Neutrophil (primary cell): ENCODE results near the gene GSAP.

Source experiments
- H3K27ac ChIP-seq: fragments of 200-600 bp; sonication (generic); 2 replicates; pipeline ENCODE4 v1.5.1; 2016; ENCODE audit warnings: mild to moderate bottlenecking, moderate library complexity
- H3K27me3 ChIP-seq: fragments of 200-600 bp; sonication (generic); 2 replicates; pipeline ENCODE4 v1.6.0; 2016; ENCODE audit warnings: mild to moderate bottlenecking
- H3K36me3 ChIP-seq: fragments of 200-600 bp; sonication (generic); 2 replicates; pipeline ENCODE4 v1.5.1; 2017
- H3K4me1 ChIP-seq, 2 experiments: fragments of 200-600 bp in 1 of 2; sonication (generic) in 1 of 2; 1 replicate in 1 of 2; 2 replicates in 1 of 2; pipeline versions ENCODE4 v1.5.1 to v1.6.1; 2013 to 2016; ENCODE audit warnings: low read depth in 1 of 2, low read length in 1 of 2, mild to moderate bottlenecking in 1 of 2, moderate library complexity in 1 of 2; ENCODE audit not compliant: control insufficient read depth in 1 of 2, insufficient read depth in 1 of 2
- H3K4me3 ChIP-seq, 2 experiments: fragments of 200-600 bp in 1 of 2; sonication (generic) in 1 of 2; 1 replicate in 1 of 2; 2 replicates in 1 of 2; pipeline ENCODE4 v1.5.1; 2013 to 2016; ENCODE audit warnings: low read depth in 1 of 2, low read length in 1 of 2, mild to moderate bottlenecking in 1 of 2, moderate library complexity in 1 of 2
- H3K9me3 ChIP-seq: fragments of 200-600 bp; sonication (generic); 2 replicates; pipeline ENCODE4 v1.5.1; 2016
- CTCF ChIP-seq: fragments of 200-600 bp; sonication (generic); IDR thresholded peaks from 2 replicates; pipeline ENCODE4 v1.5.1; 2016; ENCODE audit warnings: antibody characterized with exemption

GSAP gene

DNA sequence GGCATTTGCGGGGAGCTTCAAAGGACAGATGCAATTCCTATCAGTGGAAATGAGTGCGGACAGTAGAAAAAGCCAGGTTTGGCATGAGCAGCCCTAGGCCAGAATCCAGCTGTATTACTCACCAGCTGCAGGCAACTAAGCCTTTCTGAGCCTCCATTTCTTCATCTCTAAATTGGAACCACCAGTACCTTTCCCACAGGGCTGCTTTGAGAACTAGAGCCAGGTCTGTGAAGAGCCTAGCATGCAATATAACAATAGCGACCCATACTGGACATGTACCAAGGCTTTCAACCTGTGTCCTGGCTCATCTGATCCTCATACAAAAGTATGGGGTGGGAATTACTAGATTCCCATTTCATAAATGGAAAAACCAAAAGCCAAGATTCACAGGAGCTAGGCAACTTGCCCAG is 101.0 kb downstream of the GSAP start:
- Histone ChIP-seq H3K27ac (no peak overlapping the region), H3K9me3 (no peaks in the 10 kb centered on the region), H3K27me3 (no peaks in the 10 kb centered on the region), H3K4me1 (peaks cover 6 to 12% of the 10 kb centered on the region in 2 experiments), H3K36me3 (peaks cover 55% of the 10 kb centered on the region), H3K4me3 (no peak overlapping the region)
- TF ChIP-seq CTCF, result no peak

DNA sequence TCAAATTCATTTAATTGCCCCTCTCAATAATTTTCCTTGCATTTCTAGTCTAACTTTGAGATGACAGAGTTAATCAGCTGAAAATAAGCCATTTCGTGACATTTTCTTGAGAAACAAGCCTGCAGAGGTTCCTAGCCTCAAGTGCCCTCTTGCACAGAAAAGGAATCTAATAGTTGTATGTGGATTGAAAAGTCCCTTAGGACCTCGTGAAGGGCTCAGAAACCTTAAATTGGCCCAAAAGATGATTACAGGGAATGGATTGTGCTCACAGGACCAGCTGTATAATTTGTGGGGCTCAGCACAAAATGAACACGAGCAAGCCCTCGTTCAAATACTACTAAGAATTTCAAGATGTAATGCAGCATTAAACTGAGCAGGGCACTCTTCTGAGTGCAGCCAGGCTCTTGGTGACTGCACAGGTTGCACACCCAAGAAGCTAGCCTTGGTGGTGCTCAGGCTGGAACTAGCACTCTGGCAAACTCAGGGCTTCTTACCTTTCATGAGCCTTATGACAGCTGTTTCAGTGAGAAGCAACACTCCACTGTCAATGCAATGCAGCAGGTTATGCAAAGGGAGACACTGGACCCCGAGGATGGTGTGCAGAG is 102.2 kb downstream of the GSAP start:
- peaks cover 49% of the 10 kb centered on the region for H3K36me3 ChIP-seq
- no peak overlapping the region for H3K4me3 ChIP-seq
- no peak overlapping the region for H3K27ac ChIP-seq
- no peaks in the 10 kb centered on the region for H3K9me3 ChIP-seq
- peaks cover 14 to 24% of the 10 kb centered on the region in 2 experiments for H3K4me1 ChIP-seq
- H3K27me3 ChIP-seq, result no peaks in the 10 kb centered on the region
- TF ChIP-seq CTCF, result no peak

DNA sequence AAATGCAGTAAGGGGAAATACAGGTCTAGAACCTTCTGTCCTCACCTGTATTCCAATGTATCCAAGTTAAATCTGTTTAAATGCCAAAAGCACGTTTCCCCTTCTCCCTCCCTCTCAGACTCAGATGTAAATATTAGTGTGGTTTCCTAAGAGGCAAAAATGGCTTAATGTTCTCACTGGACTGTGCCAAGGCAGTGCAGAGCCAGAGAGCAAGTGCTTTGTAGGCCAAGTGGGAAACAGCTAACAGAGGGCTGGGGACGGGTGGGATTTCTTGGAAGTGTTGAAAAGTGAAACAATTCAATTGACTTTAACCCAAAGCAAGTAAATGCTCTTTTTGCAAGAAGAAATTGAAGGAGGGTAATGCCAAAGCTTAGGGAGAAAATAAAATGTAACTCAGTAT is 103.1 kb downstream of the GSAP start:
- H3K4me1 ChIP-seq, result peaks cover 14 to 24% of the 10 kb centered on the region in 2 experiments
- no peak overlapping the region for H3K4me3 ChIP-seq
- H3K27ac ChIP-seq, result no peak overlapping the region
- H3K36me3 ChIP-seq, result peaks cover 54% of the 10 kb centered on the region
- no peak for TF ChIP-seq CTCF
- H3K9me3 ChIP-seq, result no peaks in the 10 kb centered on the region
- no peaks in the 10 kb centered on the region for H3K27me3 ChIP-seq

- no peak overlapping the region for H3K4me3 ChIP-seq
- no peaks in the 10 kb centered on the region for H3K27me3 ChIP-seq
- H3K9me3 ChIP-seq, result no peaks in the 10 kb centered on the region
- H3K4me1 ChIP-seq, result peaks cover 8 to 12% of the 10 kb centered on the region in 2 experiments
- H3K36me3 ChIP-seq, result peaks cover 54% of the 10 kb centered on the region
- no peak for TF ChIP-seq CTCF
- H3K27ac ChIP-seq, result no peak overlapping the region
These were observed 105.2 kb downstream of the GSAP start for GRCh38 chr7:77310982-77311381.

- TF ChIP-seq CTCF, result no peak
- Histone ChIP-seq H3K9me3 (no peaks in the 10 kb centered on the region), H3K27me3 (no peaks in the 10 kb centered on the region), H3K4me3 (no peak overlapping the region), H3K27ac (no peak overlapping the region), H3K36me3 (peaks cover 51% of the 10 kb centered on the region), H3K4me1 (peaks cover 8 to 12% of the 10 kb centered on the region in 2 experiments)
These were observed 106.4 kb downstream of the GSAP start for GRCh38 chr7:77309714-77310220.
